Testis (tissue), 3 donors: ENCODE results near the gene PPFIBP2. TPM values are rescaled to one million over a fixed set of nuclear protein-coding genes. Genes with fewer than 3 reads are reported as not detected.

Source experiments
- DNase-seq: peaks from one replicate; pipeline ENCODE4 v3.0.0-alpha.2; 2019
- H3K27ac ChIP-seq, 2 donors: fragments of 200-600 bp; sonication (generic); one replicate each; pipeline ENCODE4 v1.5.1; 2019
- H3K27me3 ChIP-seq: fragments of 200-600 bp; sonication (generic); one replicate; pipeline ENCODE4 v1.5.1; 2019
- H3K36me3 ChIP-seq: fragments of 200-600 bp; sonication (generic); one replicate; pipeline ENCODE4 v1.5.1; 2017; ENCODE audit warnings: low read depth; ENCODE audit errors: missing control alignments
- H3K4me1 ChIP-seq: fragments of 200-600 bp; sonication (generic); one replicate; pipeline ENCODE4 v1.5.1; 2019
- H3K4me3 ChIP-seq, 2 donors: fragments of 200-600 bp; sonication (generic); one replicate each; pipeline ENCODE4 v1.5.1; 2017 to 2019
- H3K9me3 ChIP-seq: fragments of 200-600 bp; sonication (generic); one replicate; pipeline ENCODE4 v1.5.1; 2017
- CTCF ChIP-seq, 3 experiments: fragments of 450-650 bp in 2 of 3; fragments of 200-600 bp in 1 of 3; sonication (generic) in 1 of 3; IDR thresholded peaks; one replicate each; pipeline ENCODE4 v1.5.1; 2016 to 2019; ENCODE audit warnings: antibody characterized with exemption in 3 of 3, mild to moderate bottlenecking in 2 of 3, moderate library complexity in 1 of 3
- POLR2A ChIP-seq: fragments of 450-650 bp; IDR thresholded peaks from one replicate; pipeline ENCODE4 v1.6.1; 2017; ENCODE audit warnings: antibody characterized with exemption, mild to moderate bottlenecking, moderate library complexity
- WGBS, 2 donors: methylation state at CpG; one replicate each; pipeline ENCODE4 v1.1.5; 2018; 5-methylcytosine and 5-hydroxymethylcytosine counted together
- intact Hi-C: fragments of 100-400 bp; cut with DNase I; formaldehyde crosslinking; loops from one replicate; pipeline ENCODE4 v1.15.1; 2023; ENCODE audit warnings: low total_unique reads
- polyA plus RNA-seq: library from polyadenylated mRNA; stranded (reverse); fragments of 350-450 nt; fragmentation: Illumina TruSeq; extraction: RNeasy Lipid Tissue Mini Kit (QIAGEN cat#74804); gene quantifications from one replicate; pipeline ENCODE4 v1.2.3, GENCODE V29; 2014; ENCODE audit warnings: low read depth, low replicate concordance; ENCODE audit not compliant: insufficient read depth
- total RNA-seq, 2 donors: library from RNA; depleted of rRNA; stranded (reverse); fragments of >200 nt; gene quantifications; one replicate each; pipeline ENCODE4 v1.2.3, GENCODE V29; 2016

PPFIBP2 gene
- total and polyA plus RNA-seq, 3 donors from 2014 or later = 70.5 to 105 (median 104) TPM

GRCh38 chr11:7687386-7687785 is 173.6 kb downstream of the PPFIBP2 start:
- intact Hi-C loops = no loop called here
- no peaks in the 10 kb centered on the region for H3K9me3 ChIP-seq
- no peak overlapping the region for H3K27ac ChIP-seq
- no peaks in the 10 kb centered on the region for H3K4me1 ChIP-seq
- WGBS, 2 donors = 93 to 100% methylated on average over 1 of the region's 1 CpG
- no peaks in the 10 kb centered on the region for H3K27me3 ChIP-seq
- H3K4me3 ChIP-seq = no peak overlapping the region
- H3K36me3 ChIP-seq = no peaks in the 10 kb centered on the region
- TF ChIP-seq POLR2A (no peak), CTCF (IDR thresholded peaks at IDR 0.05) (no peak)
- DNase-seq = no peak

DNA sequence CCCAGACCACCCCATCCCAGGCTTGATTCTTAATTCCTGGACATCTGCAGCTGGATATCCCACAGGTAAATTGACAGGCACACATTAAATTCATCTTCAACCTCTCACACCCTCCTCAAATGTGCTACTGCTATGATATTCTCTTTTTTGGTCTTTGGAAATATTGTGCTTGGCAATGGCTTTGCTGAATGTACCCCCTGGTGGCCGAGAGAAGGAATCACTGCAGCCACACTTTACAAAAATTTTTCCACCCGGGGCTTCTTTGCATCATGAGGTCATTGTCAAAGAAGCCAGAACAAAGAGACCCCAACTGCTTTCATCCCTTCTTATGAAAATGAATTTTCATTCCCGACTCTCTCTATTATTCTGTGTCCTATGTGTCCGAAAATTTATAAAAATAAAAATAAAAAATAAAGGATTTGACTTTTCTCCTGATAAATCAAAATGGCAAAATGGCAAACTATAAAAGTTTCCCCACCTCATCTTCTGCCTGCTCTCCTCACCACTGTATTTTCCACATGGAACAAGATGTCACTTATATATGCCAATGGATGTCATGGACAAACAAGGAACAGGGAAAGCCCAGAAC is 174.5 kb downstream of the PPFIBP2 start:
- Histone ChIP-seq H3K27ac (no peak overlapping the region), H3K4me3 (no peak overlapping the region), H3K9me3 (no peaks in the 10 kb centered on the region), H3K36me3 (no peaks in the 10 kb centered on the region), H3K27me3 (no peaks in the 10 kb centered on the region), H3K4me1 (no peaks in the 10 kb centered on the region)
- TF ChIP-seq POLR2A = no peak
- TF ChIP-seq CTCF (IDR thresholded peaks at IDR 0.05) = peak; percentile 72 to 91 (median 87)
- no peak for DNase-seq
- WGBS, 2 donors = 38 to 42% methylated on average over 4 of the region's 4 CpGs
- intact Hi-C loops = no loop called here

DNA sequence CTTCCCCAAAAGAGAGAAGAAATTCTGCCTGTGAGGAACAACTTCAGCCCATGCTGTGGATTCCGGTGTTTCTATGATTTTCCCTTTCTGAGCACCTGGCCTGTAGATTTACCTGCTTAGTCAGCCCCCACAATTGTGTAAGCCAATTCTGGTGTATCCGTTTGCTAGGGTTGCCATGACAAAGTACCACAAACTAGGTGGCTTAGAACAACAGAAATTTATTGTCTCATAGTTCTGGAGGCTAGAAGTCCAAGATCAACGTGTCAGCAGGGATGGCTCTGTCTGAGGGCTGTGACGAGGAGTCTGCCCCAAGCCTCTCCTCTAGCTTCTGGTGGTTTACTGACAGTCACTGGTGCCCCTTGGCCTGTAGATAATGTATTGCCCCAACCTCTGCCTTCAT is 175.4 kb downstream of the PPFIBP2 start:
- 70 to 74% methylated on average over 4 of the region's 4 CpGs for WGBS, 2 donors
- no peaks in the 10 kb centered on the region for H3K36me3 ChIP-seq
- DNase-seq = no peak
- no peak for TF ChIP-seq POLR2A
- H3K27me3 ChIP-seq = no peaks in the 10 kb centered on the region
- no peak overlapping the region for H3K27ac ChIP-seq
- intact Hi-C loops = no loop called here
- H3K4me1 ChIP-seq = peaks cover 7% of the 10 kb centered on the region
- no peaks in the 10 kb centered on the region for H3K9me3 ChIP-seq
- no peak overlapping the region for H3K4me3 ChIP-seq

DNA sequence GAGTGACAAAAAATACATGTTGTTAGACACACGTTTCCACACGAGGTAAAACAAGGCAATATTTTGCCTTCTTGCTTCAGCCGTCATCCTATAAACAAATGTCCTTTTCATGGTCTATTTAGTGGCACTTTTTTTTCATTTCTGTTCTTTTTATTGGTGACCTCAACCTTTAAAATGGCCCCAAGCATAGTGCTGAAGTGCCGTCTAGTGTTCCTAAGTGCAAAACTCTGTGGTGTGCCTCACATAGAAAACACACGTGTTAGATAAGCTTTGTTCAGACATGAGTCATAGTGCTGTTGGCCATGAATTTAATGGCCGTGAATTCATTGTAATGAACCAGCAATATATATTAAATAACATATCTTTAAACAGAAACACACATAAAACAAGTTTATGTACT is 176.8 kb downstream of the PPFIBP2 start:
- Histone ChIP-seq H3K9me3 (no peaks in the 10 kb centered on the region), H3K4me1 (peaks cover 8% of the 10 kb centered on the region), H3K27me3 (no peaks in the 10 kb centered on the region), H3K27ac (no peak overlapping the region), H3K36me3 (no peaks in the 10 kb centered on the region), H3K4me3 (no peak overlapping the region)
- no peak for TF ChIP-seq POLR2A
- TF ChIP-seq CTCF (IDR thresholded peaks at IDR 0.05) = no peak
- intact Hi-C loops = loop anchor here (10.0 kb wide), 1 partner anchor 596 kb away; no protein-coding TSS in a partner anchor
- no peak for DNase-seq
- whole genome bisulfite sequencing, 2 donors = 70 to 74% methylated on average over 6 of the region's 6 CpGs

- Histone ChIP-seq H3K27ac (peak overlapping the region in 1 of 2 donors; percentile 5), H3K4me1 (peaks cover 8% of the 10 kb centered on the region), H3K36me3 (no peaks in the 10 kb centered on the region), H3K4me3 (no peak overlapping the region), H3K27me3 (no peaks in the 10 kb centered on the region), H3K9me3 (no peaks in the 10 kb centered on the region)
- TF ChIP-seq CTCF (IDR thresholded peaks at IDR 0.05) (no peak), POLR2A (no peak)
- WGBS, 2 donors = 73 to 79% methylated on average over 6 of the region's 6 CpGs
- no peak for DNase-seq
- intact Hi-C loops = loop anchor here (10.0 kb wide), 1 partner anchor 597 kb away; no protein-coding TSS in a partner anchor
Measured at GRCh38 chr11:7691759-7692350, 178.1 kb downstream of the PPFIBP2 start.
